IMR-90 (cell line): ENCODE measurements around the gene GANC.

Experiments used
- BHLHE40 ChIP-seq: fragments of 150-350 bp; IDR thresholded peaks from 2 replicates; pipeline ENCODE4 v1.6.1; 2016; ENCODE audit warnings: mild to moderate bottlenecking, low read depth, low read length
- FOS ChIP-seq: fragments of 150-350 bp; IDR thresholded peaks from 2 replicates; pipeline ENCODE4 v1.6.1; 2016; ENCODE audit warnings: low read depth, low read length
- MAFK ChIP-seq: IDR thresholded peaks from 2 replicates; pipeline ENCODE4 v1.6.1; 2012; ENCODE audit warnings: low read depth, low read length, improper control_type of control experiment
- MXI1 ChIP-seq: IDR thresholded peaks from 2 replicates; pipeline ENCODE4 v1.6.1; 2012; ENCODE audit warnings: low read depth, mild to moderate bottlenecking, low read length, moderate library complexity, borderline replicate concordance
- POLR2A ChIP-seq: IDR thresholded peaks from 2 replicates; pipeline ENCODE4 v1.6.1; 2012; ENCODE audit warnings: mild to moderate bottlenecking, low read depth, low read length
- RAD21 ChIP-seq: IDR thresholded peaks from 2 replicates; pipeline ENCODE4 v1.6.1; 2012; ENCODE audit warnings: low read length, improper control_type of control experiment
- RCOR1 ChIP-seq: IDR thresholded peaks from 2 replicates; pipeline ENCODE4 v1.6.1; 2012; ENCODE audit warnings: mild to moderate bottlenecking, low read length, improper control_type of control experiment; ENCODE audit not compliant: insufficient replicate concordance
- RFX5 ChIP-seq: IDR thresholded peaks from 2 replicates; pipeline ENCODE4 v1.8.0; 2012; ENCODE audit warnings: low read depth, mild to moderate bottlenecking, low read length, moderate library complexity
- SMC3 ChIP-seq: fragments of 150-350 bp; IDR thresholded peaks from 2 replicates; pipeline ENCODE4 v1.6.1; 2016; ENCODE audit warnings: low read depth, mild to moderate bottlenecking, antibody characterized with exemption, low read length, moderate library complexity
- TF ChIP-seq, protein P1 (sequence below): conservative IDR thresholded peaks from 2 replicates; pipeline ENCODE4 v1.5.1; 2012; ENCODE audit warnings: mild to moderate bottlenecking, low read depth, low read length, improper control_type of control experiment
- TF ChIP-seq, protein P2 (sequence below): fragments of 150-350 bp; IDR thresholded peaks from 2 replicates; pipeline ENCODE4 v1.6.1; 2016; ENCODE audit warnings: low read depth, mild to moderate bottlenecking, low read length, moderate library complexity, borderline replicate concordance

DNA sequence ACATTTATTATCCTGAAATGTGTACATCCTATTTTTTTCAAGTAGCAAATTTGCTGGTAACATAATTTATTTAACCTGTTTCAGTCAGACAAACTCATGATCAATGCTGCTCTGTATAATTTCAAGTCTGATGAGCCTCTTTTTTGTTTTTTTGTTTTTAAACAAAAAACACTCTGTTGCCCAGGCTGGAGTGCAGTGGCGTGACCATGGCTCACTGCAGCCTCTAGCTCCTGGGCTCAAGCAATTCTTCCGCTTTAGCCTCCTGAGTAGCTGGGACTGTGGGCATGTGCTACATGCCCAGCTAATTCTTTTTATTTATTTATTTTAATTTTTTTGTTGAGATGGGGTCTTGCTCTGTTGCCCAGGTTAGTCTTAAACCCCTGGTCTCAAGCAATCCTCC, 46.2 kb downstream of the GANC start:
- TF ChIP-seq SMC3 (no peak), POLR2A (no peak), RFX5 (no peak), BHLHE40 (no peak), MXI1 (no peak), RAD21 (no peak), RCOR1 (no peak), FOS (no peak), MAFK (no peak)
- TF ChIP-seq, protein P1, sequence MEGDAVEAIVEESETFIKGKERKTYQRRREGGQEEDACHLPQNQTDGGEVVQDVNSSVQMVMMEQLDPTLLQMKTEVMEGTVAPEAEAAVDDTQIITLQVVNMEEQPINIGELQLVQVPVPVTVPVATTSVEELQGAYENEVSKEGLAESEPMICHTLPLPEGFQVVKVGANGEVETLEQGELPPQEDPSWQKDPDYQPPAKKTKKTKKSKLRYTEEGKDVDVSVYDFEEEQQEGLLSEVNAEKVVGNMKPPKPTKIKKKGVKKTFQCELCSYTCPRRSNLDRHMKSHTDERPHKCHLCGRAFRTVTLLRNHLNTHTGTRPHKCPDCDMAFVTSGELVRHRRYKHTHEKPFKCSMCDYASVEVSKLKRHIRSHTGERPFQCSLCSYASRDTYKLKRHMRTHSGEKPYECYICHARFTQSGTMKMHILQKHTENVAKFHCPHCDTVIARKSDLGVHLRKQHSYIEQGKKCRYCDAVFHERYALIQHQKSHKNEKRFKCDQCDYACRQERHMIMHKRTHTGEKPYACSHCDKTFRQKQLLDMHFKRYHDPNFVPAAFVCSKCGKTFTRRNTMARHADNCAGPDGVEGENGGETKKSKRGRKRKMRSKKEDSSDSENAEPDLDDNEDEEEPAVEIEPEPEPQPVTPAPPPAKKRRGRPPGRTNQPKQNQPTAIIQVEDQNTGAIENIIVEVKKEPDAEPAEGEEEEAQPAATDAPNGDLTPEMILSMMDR: no peak
- TF ChIP-seq, protein P2, sequence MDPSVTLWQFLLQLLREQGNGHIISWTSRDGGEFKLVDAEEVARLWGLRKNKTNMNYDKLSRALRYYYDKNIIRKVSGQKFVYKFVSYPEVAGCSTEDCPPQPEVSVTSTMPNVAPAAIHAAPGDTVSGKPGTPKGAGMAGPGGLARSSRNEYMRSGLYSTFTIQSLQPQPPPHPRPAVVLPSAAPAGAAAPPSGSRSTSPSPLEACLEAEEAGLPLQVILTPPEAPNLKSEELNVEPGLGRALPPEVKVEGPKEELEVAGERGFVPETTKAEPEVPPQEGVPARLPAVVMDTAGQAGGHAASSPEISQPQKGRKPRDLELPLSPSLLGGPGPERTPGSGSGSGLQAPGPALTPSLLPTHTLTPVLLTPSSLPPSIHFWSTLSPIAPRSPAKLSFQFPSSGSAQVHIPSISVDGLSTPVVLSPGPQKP: no peak
